ENCODE data around the gene TMEM121B.
"Not testable (repeated sequence)": the region's sequence is repeated elsewhere in the genome, so short reads cannot be mapped to it uniquely, and the experiment has no call there.

TMEM121B gene

GRCh38 chr22:17121233-17122195, at the start of gene TMEM121B:
Gene TMEM121B (minus strand): TSS chr22:17121360. CDS start chr22:17121127, 233 bp downstream.
- peak; percentile 31 for DNase-seq

- DNase-seq, result no peak
These were observed 46.3 kb upstream of the TMEM121B start for GRCh38 chr22:17167486-17167885.

- no peak for DNase-seq
These were observed 43.3 kb upstream of the TMEM121B start for GRCh38 chr22:17164392-17165024.

GRCh38 chr22:17162731-17163130, 41.6 kb upstream of the TMEM121B start:
- no peak for DNase-seq

GRCh38 chr22:17161991-17162390, 40.8 kb upstream of the TMEM121B start:
- no peak for DNase-seq

- DNase-seq, result no peak
These were observed 38.4 kb upstream of the TMEM121B start for GRCh38 chr22:17159504-17159951.

- peak; percentile 82 for DNase-seq
These were observed 37.7 kb upstream of the TMEM121B start, which contains the start of gene HDHD5 for GRCh38 chr22:17158568-17159503. Gene HDHD5 (minus strand): TSS chr22:17159277. CDS start chr22:17159251, 26 bp downstream.

- DNase-seq, result no peak
These were observed 37.0 kb upstream of the TMEM121B start for GRCh38 chr22:17158176-17158567.

- DNase-seq, result no peak
These were observed 36.6 kb upstream of the TMEM121B start for GRCh38 chr22:17157714-17158113.

- no peak for DNase-seq
These were observed 34.8 kb upstream of the TMEM121B start for GRCh38 chr22:17155941-17156340.

GRCh38 chr22:17152971-17153370, 31.8 kb upstream of the TMEM121B start:
- no peak for DNase-seq

GRCh38 chr22:17152340-17152739, 31.2 kb upstream of the TMEM121B start:
- no peak for DNase-seq

GRCh38 chr22:17149076-17149815, 28.1 kb upstream of the TMEM121B start:
- DNase-seq, result no peak

- not testable (repeated sequence) for DNase-seq
These were observed 26.3 kb upstream of the TMEM121B start for GRCh38 chr22:17147458-17147857.

- DNase-seq, result no peak
These were observed 24.0 kb upstream of the TMEM121B start for GRCh38 chr22:17145021-17145680.

- DNase-seq, result no peak
These were observed 22.7 kb upstream of the TMEM121B start for GRCh38 chr22:17143826-17144225.

- no peak for DNase-seq
These were observed 21.9 kb upstream of the TMEM121B start for GRCh38 chr22:17143101-17143500.

GRCh38 chr22:17140826-17141766, 19.9 kb upstream of the TMEM121B start:
- no peak for DNase-seq

- no peak for DNase-seq
These were observed 18.9 kb upstream of the TMEM121B start for GRCh38 chr22:17140022-17140421.

GRCh38 chr22:17138513-17138912, 17.4 kb upstream of the TMEM121B start:
- DNase-seq, result no peak
